DMS153 (cell line): Measurements from ENCODE around the gene RTKN2.

Experiments used
- DNase-seq: peaks from one replicate; lab custom pipeline; 2025; lab: John Stamatoyannopoulos, UW

RTKN2 gene

GRCh38 chr10:62172465-62172864, 96.2 kb downstream of the RTKN2 start:
- no peak for DNase-seq

DNA sequence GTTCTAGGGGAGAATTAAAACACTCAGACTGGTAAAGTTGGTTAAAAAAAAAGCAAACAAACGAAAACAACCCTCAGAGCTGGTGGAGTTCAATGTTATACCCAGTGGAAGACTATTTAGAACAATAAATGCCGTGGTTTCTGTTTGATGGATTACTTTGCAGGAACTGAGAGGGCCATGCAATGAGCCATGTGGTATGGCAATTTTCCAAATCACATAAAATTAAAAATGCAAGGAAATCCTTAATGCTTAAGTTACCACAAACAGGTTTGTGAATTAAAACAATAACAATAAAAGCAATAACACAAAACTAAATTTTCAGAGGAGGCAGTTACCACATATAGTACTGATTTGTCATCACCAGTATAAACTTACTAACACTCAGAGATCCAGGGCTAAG, 96.9 kb downstream of the RTKN2 start:
- DNase-seq = no peak

DNA sequence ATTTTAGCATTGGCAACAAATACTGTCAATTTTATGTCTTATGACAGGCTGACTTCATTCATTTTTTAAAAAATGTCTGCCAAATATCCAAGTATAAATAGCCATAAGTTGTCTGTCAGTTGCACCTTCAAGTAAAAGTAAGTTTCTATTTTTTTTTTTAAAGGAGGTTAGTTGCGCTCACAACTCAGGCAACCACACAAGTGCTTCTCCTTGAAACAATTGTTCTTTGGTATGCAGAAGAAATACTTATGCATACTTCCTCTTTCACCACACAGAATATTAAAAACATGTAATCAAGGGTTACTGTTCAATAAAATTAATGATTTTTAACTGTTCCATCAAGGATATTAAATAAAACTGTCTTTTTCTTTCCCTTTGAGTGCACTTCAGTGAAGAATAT, 97.9 kb downstream of the RTKN2 start:
- no peak for DNase-seq

- no peak for DNase-seq
Measured at GRCh38 chr10:62166331-62167131, 102.1 kb downstream of the RTKN2 start.

- DNase-seq = no peak
Measured at GRCh38 chr10:62165803-62166202, 102.8 kb downstream of the RTKN2 start.

DNA sequence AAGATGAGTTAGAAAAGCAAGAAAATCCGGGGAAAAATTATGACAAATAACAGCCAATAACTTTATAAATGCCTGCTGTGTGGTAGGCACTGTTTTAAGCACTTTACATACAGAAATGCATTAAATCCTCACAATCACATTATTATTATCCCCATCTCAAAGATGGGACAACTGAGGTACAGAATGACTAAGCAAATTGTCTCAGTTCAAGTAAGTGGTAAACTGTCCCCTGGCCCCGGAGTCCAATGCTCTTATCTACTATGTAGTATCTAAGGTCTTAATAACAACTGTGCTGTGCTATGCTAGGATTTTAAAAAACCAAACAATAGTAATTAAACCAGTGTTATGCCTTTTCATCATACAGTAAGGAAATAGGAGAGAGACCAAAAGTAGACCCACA, 105.6 kb downstream of the RTKN2 start:
- no peak for DNase-seq

DNA sequence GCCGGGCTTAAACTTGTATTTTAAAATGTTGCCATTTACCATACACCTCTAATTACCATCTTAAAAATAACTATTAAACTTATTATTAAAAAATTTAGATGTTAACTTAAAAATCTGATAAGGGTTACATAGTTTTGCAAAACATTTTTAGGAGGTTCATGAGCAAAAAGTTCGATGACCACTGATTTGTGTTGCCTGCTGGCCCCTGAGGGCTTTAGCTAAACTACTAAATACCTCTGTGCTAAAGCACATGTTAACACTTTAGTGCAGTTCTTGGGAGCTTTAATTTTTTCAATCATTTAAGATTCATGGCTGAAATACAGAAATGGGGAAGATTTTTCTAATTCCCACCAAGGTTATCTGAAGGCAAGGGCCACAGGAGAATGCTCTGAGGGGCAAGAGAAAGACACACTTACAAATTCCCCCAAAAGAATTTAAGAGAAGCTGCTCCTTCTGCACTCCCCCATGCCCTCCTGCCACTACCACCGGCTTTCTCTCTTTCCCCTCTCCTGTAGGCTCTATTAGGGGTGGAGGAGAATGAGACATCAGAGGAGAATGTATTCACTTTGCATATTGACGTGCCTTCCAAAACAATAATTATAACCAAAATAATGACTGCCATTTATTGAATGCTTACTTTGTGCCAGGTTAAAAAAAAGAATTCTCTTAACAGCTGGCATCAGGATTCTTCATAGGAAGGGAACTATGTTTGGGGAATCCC, 106.2 kb downstream of the RTKN2 start:
- no peak for DNase-seq

GRCh38 chr10:62159351-62159750, 109.3 kb downstream of the RTKN2 start:
- DNase-seq = no peak

DNA sequence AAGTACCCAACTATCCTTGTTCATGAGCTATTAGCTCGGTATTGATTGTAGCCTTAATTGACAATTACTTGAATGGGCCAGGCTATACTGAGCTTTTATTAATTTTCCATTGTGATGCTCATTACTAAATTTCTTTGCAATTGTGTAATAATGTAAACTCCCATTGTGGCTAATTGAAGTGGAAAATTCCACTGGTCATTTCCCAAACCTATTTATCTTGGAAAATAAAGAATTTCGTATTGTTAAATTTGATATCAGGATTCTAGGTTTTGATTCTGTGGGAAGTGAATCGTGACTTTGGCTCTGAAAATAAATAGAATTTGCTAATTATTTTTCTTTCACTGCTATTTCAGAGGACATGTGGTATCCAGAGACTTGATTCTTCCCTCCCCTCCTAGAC, 111.0 kb downstream of the RTKN2 start:
- DNase-seq = no peak

GRCh38 chr10:62155054-62155680, 113.5 kb downstream of the RTKN2 start:
- no peak for DNase-seq

DNA sequence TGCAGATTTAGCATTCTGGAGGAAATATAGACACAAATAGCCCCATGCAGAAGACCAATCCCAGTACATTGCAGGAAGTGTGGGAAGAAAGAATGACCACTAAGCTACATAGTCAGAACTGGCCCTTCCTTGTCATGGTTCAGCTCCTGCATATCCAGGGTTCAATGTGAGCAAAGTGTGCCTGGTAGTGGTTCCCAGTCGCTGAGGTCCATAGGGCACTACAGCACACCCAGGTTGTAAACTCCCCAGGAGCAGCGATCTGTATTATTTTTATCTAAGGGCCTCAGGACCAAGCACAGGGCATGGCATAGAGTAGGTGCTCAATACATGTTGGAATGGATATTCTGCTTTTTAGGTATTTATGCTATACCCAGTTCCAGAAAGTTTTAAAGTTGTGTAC, 114.4 kb downstream of the RTKN2 start:
- DNase-seq = no peak

- DNase-seq = no peak
Measured at GRCh38 chr10:62153191-62153590, 115.5 kb downstream of the RTKN2 start.

DNA sequence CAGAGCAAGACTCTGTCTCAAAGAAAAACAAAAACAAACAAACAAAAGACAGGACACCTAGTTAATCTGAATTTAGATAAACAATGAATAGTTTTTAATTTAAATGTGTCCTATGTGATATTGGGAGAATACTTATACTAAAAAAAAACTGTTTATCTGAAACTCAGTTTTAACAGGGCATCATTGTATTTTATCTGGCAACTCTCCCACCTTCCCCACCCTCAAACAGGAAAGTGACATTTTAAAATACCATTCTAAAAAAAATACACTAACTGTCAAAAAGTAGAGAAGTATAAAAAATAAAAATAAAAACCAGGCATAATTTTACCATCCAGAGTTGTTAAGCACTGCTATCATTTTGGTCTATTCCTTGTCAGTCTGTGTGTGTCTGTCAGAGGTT, 119.0 kb downstream of the RTKN2 start:
- DNase-seq = no peak

DNA sequence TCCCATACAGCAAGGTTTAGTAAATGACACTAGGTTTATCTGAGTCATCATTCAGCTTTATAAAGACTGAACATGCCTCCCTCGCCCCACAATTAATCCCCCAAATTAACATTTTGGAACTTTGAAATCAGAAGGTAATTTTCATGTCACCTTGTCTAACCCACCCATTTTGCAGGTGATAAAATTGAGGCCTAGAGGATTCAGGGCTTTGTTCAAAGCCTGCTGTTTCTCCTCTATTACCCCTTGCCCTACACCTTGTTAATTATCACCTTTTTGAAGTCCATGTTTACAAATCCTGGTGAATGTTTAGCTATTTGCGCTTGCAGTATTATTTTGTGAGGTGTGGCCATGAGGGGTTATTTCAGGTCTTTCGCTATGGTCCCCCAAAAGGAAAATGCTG, 120.5 kb downstream of the RTKN2 start:
- no peak for DNase-seq

DNA sequence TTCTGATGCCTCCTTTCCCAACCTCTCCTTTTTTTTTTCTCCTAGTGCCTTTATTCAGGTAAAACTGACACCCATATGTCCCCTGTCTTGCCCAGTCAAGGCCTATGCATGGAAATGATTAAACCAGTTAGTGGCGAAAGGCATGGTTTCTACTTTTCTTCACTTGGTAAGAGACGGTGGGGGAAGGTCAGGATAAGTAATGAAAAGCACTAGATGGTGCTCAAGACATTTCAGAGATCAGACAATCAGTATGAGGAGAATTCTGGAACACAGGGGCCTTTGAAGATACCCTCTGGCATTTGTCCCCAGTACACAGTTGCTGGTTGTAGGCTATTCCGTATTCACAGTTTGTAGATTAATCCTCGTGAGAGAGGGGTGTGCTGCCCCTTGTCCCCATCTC, 121.2 kb downstream of the RTKN2 start:
- no peak for DNase-seq

DNA sequence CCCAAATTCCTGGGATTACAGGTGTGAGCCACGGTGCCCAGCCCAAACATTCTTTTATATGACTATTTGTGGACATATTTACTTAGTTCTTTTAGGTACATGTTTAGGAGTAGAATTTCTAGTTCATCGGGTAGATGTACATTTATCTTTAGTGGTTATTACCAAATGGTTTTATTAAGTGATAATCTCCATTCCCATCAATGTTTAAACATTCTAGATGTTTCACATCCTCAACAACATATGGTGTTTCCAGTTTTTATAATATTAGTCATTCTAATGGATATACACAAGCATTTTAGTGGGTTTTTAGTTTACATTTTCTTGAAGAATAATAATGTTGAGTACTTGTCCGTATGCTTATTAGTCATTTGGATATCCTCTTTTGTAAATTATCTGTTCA, 131.7 kb downstream of the RTKN2 start:
- no peak for DNase-seq

DNA sequence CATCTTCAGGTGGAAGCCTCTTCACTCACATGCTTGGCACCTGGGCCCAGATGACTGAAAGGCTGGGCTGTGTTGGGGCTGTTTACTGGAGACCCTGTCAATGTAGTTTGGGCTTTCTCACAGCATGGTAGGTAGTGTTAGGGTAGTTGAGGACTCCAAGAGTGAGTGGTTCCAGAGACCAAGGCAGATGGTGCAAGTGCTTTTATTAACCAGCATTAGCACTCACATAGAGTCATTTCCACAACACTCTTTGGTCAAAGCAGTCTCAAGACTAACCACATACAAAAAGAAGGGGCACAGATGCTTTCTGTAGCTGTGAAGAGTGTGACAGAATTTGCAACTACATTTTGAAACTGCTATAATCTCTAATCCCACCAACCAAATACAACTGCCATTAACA, 135.0 kb downstream of the RTKN2 start:
- no peak for DNase-seq
